Measurements from ENCODE around the gene SLC38A11. TPM values are rescaled to one million over a fixed set of nuclear protein-coding genes. Genes with fewer than 3 reads are reported as not detected.
A peak's percentile ranks its signal among the peaks of the same experiment; 100 is the strongest.

Gene SLC38A11
- total and polyA plus RNA-seq, 2 donors (not counting 1 experiment from before 2014, with no cell fraction given) = 5.4 to 46.8 TPM

DNA sequence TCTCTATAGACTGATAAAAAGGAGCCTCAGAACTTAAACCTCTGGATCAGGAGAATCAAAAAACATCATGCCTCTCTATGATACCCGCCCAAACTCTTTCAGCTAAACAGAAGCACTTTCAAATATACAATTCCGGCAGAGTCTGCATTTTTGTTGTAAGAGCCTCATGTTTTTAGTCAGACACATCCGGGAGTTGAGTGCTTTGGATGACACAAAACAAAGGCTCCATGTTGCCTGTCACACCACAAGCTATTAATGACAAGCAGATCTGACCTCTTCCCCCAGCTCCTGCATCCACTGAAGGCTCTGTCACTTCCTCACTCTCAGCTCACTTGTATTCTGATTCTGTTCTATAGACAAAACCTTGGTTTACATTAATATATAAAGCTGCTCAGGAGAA, 33.2 kb downstream of the SLC38A11 start:
- ChIA-PET POLR2A (no interaction called here), CTCF (interaction anchor here (1.1 to 1.4 kb wide), 3 partner anchors 9 to 186 kb away, joined by 3 to 6 read pairs (median 4); no protein-coding TSS in a partner anchor)
- H3K27ac ChIP-seq (ENCODE audit: low read length in 2 of 2) = no peak overlapping the region

DNA sequence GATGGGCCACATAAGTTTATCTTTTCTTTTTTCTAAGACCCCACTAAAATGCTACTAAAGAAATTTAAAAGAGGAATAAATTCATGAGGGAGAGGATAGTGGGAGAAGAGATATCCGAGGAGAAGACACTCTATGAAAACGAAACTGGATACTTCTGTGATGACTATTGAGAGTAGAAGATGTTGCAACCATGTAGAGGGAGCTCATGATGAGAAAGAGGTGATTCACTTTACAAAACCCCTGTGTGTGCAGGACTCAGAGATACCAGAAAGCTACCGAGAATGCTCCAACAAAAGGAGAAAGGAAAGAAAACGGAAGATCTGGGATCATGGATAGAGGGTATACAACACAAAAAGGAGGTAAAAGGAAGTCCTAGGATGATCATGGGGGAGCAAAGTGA, 34.9 kb downstream of the SLC38A11 start:
- Histone ChIP-seq H3K4me2 (replicated peaks; ENCODE audit: low read depth, low read length, poor library complexity, severe bottlenecking) (no peak overlapping the region), H3K9me3 (ENCODE audit: control extremely low read depth in 1 of 3, control insufficient read depth in 2 of 3, insufficient read depth in 1 of 3, low read length in 2 of 3) (no peaks in the 10 kb centered on the region), H3K4me3 (ENCODE audit: control extremely low read depth in 1 of 5, extremely low read depth in 1 of 5, insufficient read depth in 1 of 5, low read depth in 2 of 5, low read length in 4 of 5) (no peak overlapping the region), H3K4me1 (ENCODE audit: control insufficient read depth in 2 of 2, insufficient read depth in 2 of 2, low read length in 2 of 2) (no peaks in the 10 kb centered on the region), H3K9ac (ENCODE audit: low read length) (no peak overlapping the region), H4K20me1 (ENCODE audit: control insufficient read depth, insufficient read depth, low read length, poor library complexity, severe bottlenecking) (no peaks in the 10 kb centered on the region), H3K27me3 (replicated peaks in 1 of 4; ENCODE audit: control extremely low read depth in 1 of 4, control insufficient read depth in 3 of 4, insufficient read depth in 4 of 4, low read length in 3 of 4) (no peaks in the 10 kb centered on the region), H3K27ac (ENCODE audit: low read length in 2 of 2) (no peak overlapping the region), H3K36me3 (replicated peaks in 1 of 2; ENCODE audit: control extremely low read depth in 1 of 2, control insufficient read depth in 1 of 2, extremely low read depth in 1 of 2, insufficient read depth in 2 of 2, low read length in 1 of 2) (no peaks in the 10 kb centered on the region), H2AFZ (ENCODE audit: insufficient read depth, low read depth, low read length, poor library complexity, severe bottlenecking) (no peak overlapping the region), H3K79me2 (ENCODE audit: control insufficient read depth, insufficient read depth, low read length) (no peaks in the 10 kb centered on the region)
- intact Hi-C loops (cut with micrococcal nuclease) = no loop called here
- Mint-ChIP-seq H3K27me3 (no peaks in the 10 kb centered on the region), H3K4me3 (peak overlapping the region; percentile 3), H3K27ac (no peak overlapping the region), H3K4me1 (peaks cover 4% of the 10 kb centered on the region), H3K9me3 (ENCODE audit: insufficient read depth) (no peaks in the 10 kb centered on the region)
- POLR2A ChIA-PET = no interaction called here
- ATAC-seq (ENCODE audit: low read depth) (no peak), DNase-seq (no peak)
- TF ChIP-seq, protein P1, sequence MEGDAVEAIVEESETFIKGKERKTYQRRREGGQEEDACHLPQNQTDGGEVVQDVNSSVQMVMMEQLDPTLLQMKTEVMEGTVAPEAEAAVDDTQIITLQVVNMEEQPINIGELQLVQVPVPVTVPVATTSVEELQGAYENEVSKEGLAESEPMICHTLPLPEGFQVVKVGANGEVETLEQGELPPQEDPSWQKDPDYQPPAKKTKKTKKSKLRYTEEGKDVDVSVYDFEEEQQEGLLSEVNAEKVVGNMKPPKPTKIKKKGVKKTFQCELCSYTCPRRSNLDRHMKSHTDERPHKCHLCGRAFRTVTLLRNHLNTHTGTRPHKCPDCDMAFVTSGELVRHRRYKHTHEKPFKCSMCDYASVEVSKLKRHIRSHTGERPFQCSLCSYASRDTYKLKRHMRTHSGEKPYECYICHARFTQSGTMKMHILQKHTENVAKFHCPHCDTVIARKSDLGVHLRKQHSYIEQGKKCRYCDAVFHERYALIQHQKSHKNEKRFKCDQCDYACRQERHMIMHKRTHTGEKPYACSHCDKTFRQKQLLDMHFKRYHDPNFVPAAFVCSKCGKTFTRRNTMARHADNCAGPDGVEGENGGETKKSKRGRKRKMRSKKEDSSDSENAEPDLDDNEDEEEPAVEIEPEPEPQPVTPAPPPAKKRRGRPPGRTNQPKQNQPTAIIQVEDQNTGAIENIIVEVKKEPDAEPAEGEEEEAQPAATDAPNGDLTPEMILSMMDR (IDR thresholded peaks at IDR 0.05) = no peak
- TF ChIP-seq EZH2 (IDR thresholded peaks at IDR 0.05; ENCODE audit: borderline replicate concordance, insufficient read depth, low read depth, low read length, poor library complexity, severe bottlenecking) = no peak
- CTCF ChIA-PET = interaction anchor here (0.9 to 1.5 kb wide), 5 partner anchors 9 to 204 kb away, joined by 3 to 10 read pairs (median 3); partner anchors contain the start of gene COBLL1
- 49% methylated on average over 3 of the region's 4 CpGs for WGBS (ENCODE audit: insufficient coverage)

More for the DNA sequence above, 33.2 kb downstream of the SLC38A11 start:
- no peak overlapping the region for H3K9ac ChIP-seq (ENCODE audit: low read length)
- TF ChIP-seq, protein P1 (IDR thresholded peaks at IDR 0.05) = no peak
- no peak for TF ChIP-seq EZH2 (IDR thresholded peaks at IDR 0.05; ENCODE audit: borderline replicate concordance, insufficient read depth, low read depth, low read length, poor library complexity, severe bottlenecking)
- no peaks in the 10 kb centered on the region for H3K27me3 Mint-ChIP-seq
- ATAC-seq (ENCODE audit: low read depth) (no peak), DNase-seq (no peak)
- H3K4me1 Mint-ChIP-seq = peaks cover 4% of the 10 kb centered on the region
- intact Hi-C loops (cut with micrococcal nuclease) = no loop called here
- no peaks in the 10 kb centered on the region for H3K4me1 ChIP-seq (ENCODE audit: control insufficient read depth in 2 of 2, insufficient read depth in 2 of 2, low read length in 2 of 2)
- no peaks in the 10 kb centered on the region for H3K9me3 ChIP-seq (ENCODE audit: control extremely low read depth in 1 of 3, control insufficient read depth in 2 of 3, insufficient read depth in 1 of 3, low read length in 2 of 3)
- H3K27me3 ChIP-seq (replicated peaks in 1 of 4; ENCODE audit: control extremely low read depth in 1 of 4, control insufficient read depth in 3 of 4, insufficient read depth in 4 of 4, low read length in 3 of 4) = no peaks in the 10 kb centered on the region
- no peak overlapping the region for H2AFZ ChIP-seq (ENCODE audit: insufficient read depth, low read depth, low read length, poor library complexity, severe bottlenecking)
- H3K9me3 Mint-ChIP-seq (ENCODE audit: insufficient read depth) = no peaks in the 10 kb centered on the region
- no peaks in the 10 kb centered on the region for H3K79me2 ChIP-seq (ENCODE audit: control insufficient read depth, insufficient read depth, low read length)
- no peak overlapping the region for H3K4me2 ChIP-seq (replicated peaks; ENCODE audit: low read depth, low read length, poor library complexity, severe bottlenecking)
- no peak overlapping the region for H3K4me3 ChIP-seq (ENCODE audit: control extremely low read depth in 1 of 5, extremely low read depth in 1 of 5, insufficient read depth in 1 of 5, low read depth in 2 of 5, low read length in 4 of 5)
- H3K4me3 Mint-ChIP-seq = no peak overlapping the region
- no peak overlapping the region for H3K27ac Mint-ChIP-seq
- no peaks in the 10 kb centered on the region for H3K36me3 ChIP-seq (replicated peaks in 1 of 2; ENCODE audit: control extremely low read depth in 1 of 2, control insufficient read depth in 1 of 2, extremely low read depth in 1 of 2, insufficient read depth in 2 of 2, low read length in 1 of 2)
- H4K20me1 ChIP-seq (ENCODE audit: control insufficient read depth, insufficient read depth, low read length, poor library complexity, severe bottlenecking) = no peaks in the 10 kb centered on the region
- WGBS (ENCODE audit: insufficient coverage) = 79% methylated on average over 2 of the region's 3 CpGs

All from B cell (primary cell).